Stimulated activated naive CD8-positive, alpha-beta T cell treated with anti-CD3 and anti-CD28 coated beads, Interleukin-15, amount 100 ng/mL, for 72 hours (primary cell): ENCODE data around the gene LBHD2.

Experiments used
- ATAC-seq: fragments of 150-1000 bp; cut with Tn5 transposase; 2 replicates; pipeline ENCODE4 v1.10.0; 2021; ENCODE audit warnings: mild to moderate bottlenecking, moderate library complexity
- DNase-seq, 2 donors: peaks; one replicate each; pipeline ENCODE4 v3.0.0; 2021 to 2022
- H3K27ac Mint-ChIP-seq, 2 donors: one replicate each; pipeline ENCODE4 v1.8.0; 2022; ENCODE audit warnings: mild to moderate bottlenecking in 2 of 2, mixed read lengths in 2 of 2, moderate library complexity in 2 of 2
- H3K27me3 Mint-ChIP-seq: one replicate; pipeline ENCODE4 v1.8.0; 2022; ENCODE audit warnings: mixed read lengths
- H3K4me1 Mint-ChIP-seq: one replicate; pipeline ENCODE4 v1.8.0; 2022; ENCODE audit warnings: mild to moderate bottlenecking, mixed read lengths
- H3K4me3 Mint-ChIP-seq, 2 donors: one replicate each; pipeline ENCODE4 v1.8.0; 2022; ENCODE audit warnings: mild to moderate bottlenecking in 2 of 2, mixed read lengths in 2 of 2, moderate library complexity in 1 of 2
- H3K9me3 Mint-ChIP-seq, 2 donors: one replicate each; pipeline ENCODE4 v1.8.0; 2022; ENCODE audit warnings: mixed read lengths in 2 of 2

Gene LBHD2

GRCh38 chr14:103126873-103127304 lies 42.9 kb downstream of the LBHD2 start:
- Mint-ChIP-seq H3K9me3 (no peaks in the 10 kb centered on the region), H3K4me1 (peaks cover 13% of the 10 kb centered on the region), H3K4me3 (no peak overlapping the region), H3K27ac (no peak overlapping the region), H3K27me3 (peaks cover 32% of the 10 kb centered on the region)
- no peak for DNase-seq
- ATAC-seq, result no peak

- DNase-seq (no peak), ATAC-seq (no peak)
- H3K27me3 Mint-ChIP-seq, result peaks cover 27% of the 10 kb centered on the region
- H3K27ac Mint-ChIP-seq, result no peak overlapping the region
- peaks cover 8% of the 10 kb centered on the region for H3K4me1 Mint-ChIP-seq
- H3K4me3 Mint-ChIP-seq, result no peak overlapping the region
- H3K9me3 Mint-ChIP-seq, result no peaks in the 10 kb centered on the region
These were observed 43.3 kb downstream of the LBHD2 start for GRCh38 chr14:103127356-103127755.

GRCh38 chr14:103127861-103128598 lies 44.0 kb downstream of the LBHD2 start:
- Mint-ChIP-seq H3K9me3 (no peaks in the 10 kb centered on the region), H3K27ac (peak overlapping the region; percentile 14 to 79), H3K4me3 (no peak overlapping the region), H3K4me1 (peaks cover 7% of the 10 kb centered on the region), H3K27me3 (peaks cover 21% of the 10 kb centered on the region)
- DNase-seq (no peak), ATAC-seq (no peak)

- peaks cover 18% of the 10 kb centered on the region for H3K27me3 Mint-ChIP-seq
- peaks cover 5% of the 10 kb centered on the region for H3K4me1 Mint-ChIP-seq
- H3K4me3 Mint-ChIP-seq, result no peak overlapping the region
- DNase-seq (no peak), ATAC-seq (no peak)
- peak overlapping the region; percentile 14 to 79 for H3K27ac Mint-ChIP-seq
- no peaks in the 10 kb centered on the region for H3K9me3 Mint-ChIP-seq
These were observed 44.8 kb downstream of the LBHD2 start for GRCh38 chr14:103128631-103129300.

GRCh38 chr14:103129301-103130016 lies 45.4 kb downstream of the LBHD2 start:
- DNase-seq (no peak), ATAC-seq (no peak)
- Mint-ChIP-seq H3K4me3 (no peak overlapping the region), H3K9me3 (no peaks in the 10 kb centered on the region), H3K27ac (no peak overlapping the region), H3K27me3 (peaks cover 11% of the 10 kb centered on the region), H3K4me1 (no peaks in the 10 kb centered on the region)

GRCh38 chr14:103130017-103130764 lies 46.2 kb downstream of the LBHD2 start:
- ATAC-seq, result peak; percentile 28

GRCh38 chr14:103130965-103131364 lies 47.0 kb downstream of the LBHD2 start:
- no peak for ATAC-seq
- Mint-ChIP-seq H3K4me3 (no peak overlapping the region), H3K4me1 (no peaks in the 10 kb centered on the region), H3K9me3 (no peaks in the 10 kb centered on the region), H3K27ac (no peak overlapping the region), H3K27me3 (no peaks in the 10 kb centered on the region)
- DNase-seq, result no peak

More at GRCh38 chr14:103130017-103130764, 46.2 kb downstream of the LBHD2 start:
- Mint-ChIP-seq H3K4me1 (no peaks in the 10 kb centered on the region), H3K4me3 (no peak overlapping the region), H3K27ac (no peak overlapping the region), H3K9me3 (no peaks in the 10 kb centered on the region), H3K27me3 (peaks cover 4% of the 10 kb centered on the region)
- DNase-seq, result no peak

- DNase-seq (no peak), ATAC-seq (no peak)
- Mint-ChIP-seq H3K27me3 (no peaks in the 10 kb centered on the region), H3K4me3 (no peak overlapping the region), H3K4me1 (no peaks in the 10 kb centered on the region), H3K9me3 (no peaks in the 10 kb centered on the region), H3K27ac (no peak overlapping the region)
These were observed 47.6 kb downstream of the LBHD2 start for GRCh38 chr14:103131580-103131979.

GRCh38 chr14:103132381-103133209 lies 48.6 kb downstream of the LBHD2 start:
- H3K4me3 Mint-ChIP-seq, result no peak overlapping the region
- no peaks in the 10 kb centered on the region for H3K9me3 Mint-ChIP-seq
- no peaks in the 10 kb centered on the region for H3K4me1 Mint-ChIP-seq
- H3K27me3 Mint-ChIP-seq, result peaks cover 2% of the 10 kb centered on the region
- DNase-seq (no peak), ATAC-seq (no peak)
- no peak overlapping the region for H3K27ac Mint-ChIP-seq

- Mint-ChIP-seq H3K9me3 (no peaks in the 10 kb centered on the region), H3K27me3 (peaks cover 7% of the 10 kb centered on the region), H3K27ac (no peak overlapping the region), H3K4me3 (no peak overlapping the region), H3K4me1 (no peaks in the 10 kb centered on the region)
- DNase-seq (no peak), ATAC-seq (no peak)
These were observed 49.5 kb downstream of the LBHD2 start for GRCh38 chr14:103133210-103134140.

GRCh38 chr14:103134405-103134804 lies 50.4 kb downstream of the LBHD2 start:
- Mint-ChIP-seq H3K9me3 (no peaks in the 10 kb centered on the region), H3K27me3 (peaks cover 14% of the 10 kb centered on the region), H3K27ac (no peak overlapping the region), H3K4me3 (no peak overlapping the region), H3K4me1 (no peaks in the 10 kb centered on the region)
- no peak for ATAC-seq
- no peak for DNase-seq

- peaks cover 19% of the 10 kb centered on the region for H3K27me3 Mint-ChIP-seq
- H3K9me3 Mint-ChIP-seq, result no peaks in the 10 kb centered on the region
- H3K27ac Mint-ChIP-seq, result no peak overlapping the region
- ATAC-seq (no peak), DNase-seq (no peak)
- no peaks in the 10 kb centered on the region for H3K4me1 Mint-ChIP-seq
- H3K4me3 Mint-ChIP-seq, result no peak overlapping the region
These were observed 50.9 kb downstream of the LBHD2 start for GRCh38 chr14:103134919-103135318.

GRCh38 chr14:103135333-103136260 lies 51.6 kb downstream of the LBHD2 start:
- no peak overlapping the region for H3K4me3 Mint-ChIP-seq
- H3K9me3 Mint-ChIP-seq, result no peaks in the 10 kb centered on the region
- H3K27me3 Mint-ChIP-seq, result peaks cover 25% of the 10 kb centered on the region
- peaks cover 5% of the 10 kb centered on the region for H3K4me1 Mint-ChIP-seq
- no peak for ATAC-seq
- no peak for DNase-seq
- no peak overlapping the region for H3K27ac Mint-ChIP-seq
